OCI-LY7 (cell line): ENCODE data around the gene GJC1.

ENCODE experiments used
- EZH2phosphoT487 ChIP-seq: fragments of 200-600 bp; sonication (generic); IDR thresholded peaks from 2 replicates; pipeline ENCODE4 v1.6.1; 2018; ENCODE audit warnings: low read depth, borderline replicate concordance, mild to moderate bottlenecking, mixed run types, antibody characterized with exemption, low read length, moderate library complexity, mixed read lengths
- TF ChIP-seq, protein P1 (sequence below): fragments of 200-600 bp; sonication (generic); conservative IDR thresholded peaks from 2 replicates; pipeline ENCODE4 v1.5.1; 2014; ENCODE audit warnings: mild to moderate bottlenecking, antibody characterized with exemption, low read length, moderate library complexity, mixed read lengths

DNA sequence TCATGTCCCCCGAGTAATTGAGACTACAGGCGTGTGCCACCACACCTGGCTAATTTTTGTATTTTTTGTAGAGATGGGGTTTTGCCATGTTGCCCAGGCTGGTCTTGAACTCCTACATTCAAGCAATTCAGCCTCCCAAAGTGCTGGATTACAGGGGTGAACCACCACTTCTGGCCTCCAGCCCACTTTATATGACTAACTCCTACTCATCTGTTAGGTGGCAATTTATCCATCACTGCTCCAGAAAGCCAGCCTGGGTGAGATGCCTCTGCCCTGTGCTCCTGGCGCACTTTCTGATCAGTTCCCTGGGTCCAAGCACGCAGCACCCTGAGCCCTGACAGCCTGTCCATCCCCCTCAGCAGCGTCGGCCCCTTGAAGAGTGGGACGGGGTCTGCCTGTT is 41.9 kb downstream of the GJC1 start:
- TF ChIP-seq, protein P1, sequence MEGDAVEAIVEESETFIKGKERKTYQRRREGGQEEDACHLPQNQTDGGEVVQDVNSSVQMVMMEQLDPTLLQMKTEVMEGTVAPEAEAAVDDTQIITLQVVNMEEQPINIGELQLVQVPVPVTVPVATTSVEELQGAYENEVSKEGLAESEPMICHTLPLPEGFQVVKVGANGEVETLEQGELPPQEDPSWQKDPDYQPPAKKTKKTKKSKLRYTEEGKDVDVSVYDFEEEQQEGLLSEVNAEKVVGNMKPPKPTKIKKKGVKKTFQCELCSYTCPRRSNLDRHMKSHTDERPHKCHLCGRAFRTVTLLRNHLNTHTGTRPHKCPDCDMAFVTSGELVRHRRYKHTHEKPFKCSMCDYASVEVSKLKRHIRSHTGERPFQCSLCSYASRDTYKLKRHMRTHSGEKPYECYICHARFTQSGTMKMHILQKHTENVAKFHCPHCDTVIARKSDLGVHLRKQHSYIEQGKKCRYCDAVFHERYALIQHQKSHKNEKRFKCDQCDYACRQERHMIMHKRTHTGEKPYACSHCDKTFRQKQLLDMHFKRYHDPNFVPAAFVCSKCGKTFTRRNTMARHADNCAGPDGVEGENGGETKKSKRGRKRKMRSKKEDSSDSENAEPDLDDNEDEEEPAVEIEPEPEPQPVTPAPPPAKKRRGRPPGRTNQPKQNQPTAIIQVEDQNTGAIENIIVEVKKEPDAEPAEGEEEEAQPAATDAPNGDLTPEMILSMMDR = no peak
- TF ChIP-seq EZH2phosphoT487 = no peak
